ENCODE data around the gene TRABD2B. TPM values are rescaled to one million over a fixed set of nuclear protein-coding genes. Genes with fewer than 3 reads are reported as not detected.

The TRABD2B gene
- total and polyA plus RNA-seq, 2 of the 13 experiments (the other 11 are each of a cell fraction or from before 2014, with no cell fraction given), result 0.04 TPM; not detected in 1

DNA sequence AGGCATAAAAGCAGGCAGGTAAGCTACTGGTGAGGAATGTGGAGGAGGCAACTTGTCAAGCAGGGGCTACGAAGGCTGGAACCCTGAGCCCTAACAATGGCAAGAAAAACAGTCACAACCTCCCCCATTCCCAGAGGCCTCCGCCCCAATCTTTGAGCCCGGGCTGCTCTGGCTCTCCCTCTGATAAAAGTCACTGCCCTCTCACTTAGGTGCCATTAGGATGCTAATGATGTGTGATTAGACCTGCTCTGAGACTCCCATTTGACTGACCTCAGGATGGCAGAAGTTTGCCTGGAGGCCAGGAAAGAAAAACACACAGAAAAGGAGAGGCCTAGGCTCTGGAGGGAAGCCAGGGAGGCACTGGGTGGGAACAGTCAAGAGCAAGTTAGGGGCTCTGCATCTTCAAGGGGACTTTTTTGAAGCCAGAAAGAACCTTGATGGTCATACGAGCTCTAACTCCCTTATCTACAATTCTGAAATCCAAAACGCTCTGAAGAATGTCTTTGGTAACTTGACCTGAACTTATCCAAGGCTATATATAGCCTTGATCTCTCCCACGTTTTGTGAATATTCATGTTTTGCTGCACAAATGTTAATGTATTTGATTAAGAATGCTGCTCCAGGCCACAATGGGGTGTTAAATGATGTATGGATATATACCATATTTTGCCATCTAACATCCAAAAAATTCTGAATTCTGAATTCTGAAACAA lies 98.9 kb downstream of the TRABD2B start:
- Histone ChIP-seq H3K27me3 (ENCODE audit: control insufficient read depth in 1 of 2, insufficient read depth in 2 of 2, low read length in 2 of 2) (peaks cover 0 to 2% of the 10 kb centered on the region in 2 experiments; a peak in 1 of 5 replicates), H3K4me2 (ENCODE audit: low read depth, low read length) (no peak overlapping the region), H3K4me3 (replicated peaks in 1 of 3; ENCODE audit: insufficient read depth in 1 of 3, low read depth in 2 of 3, low read length in 3 of 3) (no peak overlapping the region), H3K79me2 (ENCODE audit: insufficient read depth, low read length) (no peaks in the 10 kb centered on the region), H3K27ac (ENCODE audit: extremely low read length, insufficient read depth, low read length) (no peak overlapping the region), H3K4me1 (ENCODE audit: insufficient read depth, low read length) (peaks cover 68% of the 10 kb centered on the region), H3K9ac (ENCODE audit: insufficient read depth, low read depth, low read length) (no peak overlapping the region), H4K20me1 (ENCODE audit: insufficient read depth, low read length) (no peaks in the 10 kb centered on the region), H2AFZ (ENCODE audit: low read length) (no peak overlapping the region), H3K9me3 (ENCODE audit: low read length) (no peaks in the 10 kb centered on the region), H3K36me3 (replicated peaks in 1 of 2; ENCODE audit: control insufficient read depth in 1 of 2, insufficient read depth in 2 of 2, low read length in 2 of 2) (no peaks in the 10 kb centered on the region)
- in situ Hi-C loops (cut with HindIII; ENCODE audit: extremely low pct_ligation_motif_present, low pct_unique_long_range_greater_than_20kb), result no loop called here
- ChIA-PET POLR2A (no interaction called here), CTCF (ENCODE audit: low intra/inter-chr PET ratio, low total read pairs) (no interaction called here)
- TF ChIP-seq, protein P1, sequence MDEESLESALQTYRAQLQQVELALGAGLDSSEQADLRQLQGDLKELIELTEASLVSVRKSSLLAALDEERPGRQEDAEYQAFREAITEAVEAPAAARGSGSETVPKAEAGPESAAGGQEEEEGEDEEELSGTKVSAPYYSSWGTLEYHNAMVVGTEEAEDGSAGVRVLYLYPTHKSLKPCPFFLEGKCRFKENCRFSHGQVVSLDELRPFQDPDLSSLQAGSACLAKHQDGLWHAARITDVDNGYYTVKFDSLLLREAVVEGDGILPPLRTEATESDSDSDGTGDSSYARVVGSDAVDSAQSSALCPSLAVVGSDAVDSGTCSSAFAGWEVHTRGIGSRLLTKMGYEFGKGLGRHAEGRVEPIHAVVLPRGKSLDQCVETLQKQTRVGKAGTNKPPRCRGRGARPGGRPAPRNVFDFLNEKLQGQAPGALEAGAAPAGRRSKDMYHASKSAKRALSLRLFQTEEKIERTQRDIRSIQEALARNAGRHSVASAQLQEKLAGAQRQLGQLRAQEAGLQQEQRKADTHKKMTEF (CRISPR knock-in tag; IDR thresholded peaks at IDR 0.05), result no peak
- TF ChIP-seq ATRX (CRISPR knock-in tag; IDR thresholded peaks at IDR 0.05; ENCODE audit: borderline replicate concordance), result no peak
- TF ChIP-seq, protein P2, sequence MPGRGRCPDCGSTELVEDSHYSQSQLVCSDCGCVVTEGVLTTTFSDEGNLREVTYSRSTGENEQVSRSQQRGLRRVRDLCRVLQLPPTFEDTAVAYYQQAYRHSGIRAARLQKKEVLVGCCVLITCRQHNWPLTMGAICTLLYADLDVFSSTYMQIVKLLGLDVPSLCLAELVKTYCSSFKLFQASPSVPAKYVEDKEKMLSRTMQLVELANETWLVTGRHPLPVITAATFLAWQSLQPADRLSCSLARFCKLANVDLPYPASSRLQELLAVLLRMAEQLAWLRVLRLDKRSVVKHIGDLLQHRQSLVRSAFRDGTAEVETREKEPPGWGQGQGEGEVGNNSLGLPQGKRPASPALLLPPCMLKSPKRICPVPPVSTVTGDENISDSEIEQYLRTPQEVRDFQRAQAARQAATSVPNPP (CRISPR knock-in tag; IDR thresholded peaks at IDR 0.05), result no peak
- TF ChIP-seq, protein P3, sequence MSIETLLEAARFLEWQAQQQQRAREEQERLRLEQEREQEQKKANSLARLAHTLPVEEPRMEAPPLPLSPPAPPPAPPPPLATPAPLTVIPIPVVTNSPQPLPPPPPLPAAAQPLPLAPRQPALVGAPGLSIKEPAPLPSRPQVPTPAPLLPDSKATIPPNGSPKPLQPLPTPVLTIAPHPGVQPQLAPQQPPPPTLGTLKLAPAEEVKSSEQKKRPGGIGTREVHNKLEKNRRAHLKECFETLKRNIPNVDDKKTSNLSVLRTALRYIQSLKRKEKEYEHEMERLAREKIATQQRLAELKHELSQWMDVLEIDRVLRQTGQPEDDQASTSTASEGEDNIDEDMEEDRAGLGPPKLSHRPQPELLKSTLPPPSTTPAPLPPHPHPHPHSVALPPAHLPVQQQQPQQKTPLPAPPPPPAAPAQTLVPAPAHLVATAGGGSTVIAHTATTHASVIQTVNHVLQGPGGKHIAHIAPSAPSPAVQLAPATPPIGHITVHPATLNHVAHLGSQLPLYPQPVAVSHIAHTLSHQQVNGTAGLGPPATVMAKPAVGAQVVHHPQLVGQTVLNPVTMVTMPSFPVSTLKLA (IDR thresholded peaks at IDR 0.05), result no peak
- TF ChIP-seq NRL (CRISPR knock-in tag; IDR thresholded peaks at IDR 0.05; ENCODE audit: borderline replicate concordance), result no peak
- no peak for TF ChIP-seq RORA (CRISPR knock-in tag; IDR thresholded peaks at IDR 0.05)
- no peak for TF ChIP-seq TRIM24 (CRISPR knock-in tag; IDR thresholded peaks at IDR 0.05)
- TF ChIP-seq ZNF333 (CRISPR knock-in tag; IDR thresholded peaks at IDR 0.05; ENCODE audit: borderline replicate concordance), result no peak
- TF ChIP-seq SAP130 (CRISPR knock-in tag; IDR thresholded peaks at IDR 0.05; ENCODE audit: low read depth), result no peak
- no peak for TF ChIP-seq SMARCC2 (IDR thresholded peaks at IDR 0.05)
- no peak for TF ChIP-seq RFXAP (CRISPR knock-in tag; IDR thresholded peaks at IDR 0.05; ENCODE audit: borderline replicate concordance)
- 49% methylated on average over 6 of the region's 6 CpGs for WGBS (ENCODE audit: low lambda C conversion rate)
- no peak for FAIRE-seq
- intact Hi-C loops (cut with micrococcal nuclease; ENCODE audit: unreplicated experiment), result no loop called here
- no peak for DNase-seq (ENCODE audit: low spot score)
- no TSS peak for BruUV-seq (replicated peaks)
- no peak for ATAC-seq
